HPDE6-E6E7 (cell line): ENCODE measurements around the gene SLC17A7.
"Not testable (repeated sequence)": the region's sequence is repeated elsewhere in the genome, so short reads cannot be mapped to it uniquely, and the experiment has no call there.

Experiments used
- DNase-seq: peaks from one replicate; pipeline ENCODE4 v3.0.0; 2011; ENCODE audit warnings: missing footprints; ENCODE audit errors: extremely low spot score

The SLC17A7 gene

DNA sequence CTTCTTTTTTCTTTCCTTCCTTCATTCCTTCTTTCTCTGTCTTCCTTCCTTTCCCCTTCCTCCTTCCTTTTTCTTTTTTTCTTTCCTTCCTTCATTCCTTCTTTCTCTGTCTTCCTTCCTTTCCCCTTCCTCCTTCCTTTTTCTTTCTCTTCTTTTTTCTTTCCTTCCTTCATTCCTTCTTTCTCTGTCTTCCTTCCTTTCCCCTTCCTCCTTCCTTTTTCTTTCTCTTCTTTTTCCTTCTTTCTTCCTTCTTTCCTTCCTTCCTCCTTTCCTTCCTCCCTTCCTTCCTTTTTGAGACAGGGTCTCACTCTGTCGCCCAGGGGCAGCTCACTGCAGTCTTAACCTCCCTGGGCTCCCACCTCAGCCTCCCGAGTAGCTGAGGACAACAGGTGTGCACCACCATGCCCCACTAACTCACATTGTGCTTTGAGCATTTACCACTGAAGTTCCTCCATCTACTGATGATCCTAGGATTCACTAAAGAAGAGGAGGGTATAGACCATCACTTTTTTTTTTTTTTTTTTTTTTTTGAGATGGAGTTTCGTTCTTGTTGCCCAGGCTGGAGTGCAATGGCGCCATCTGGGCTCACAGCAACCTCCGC lies 2.9 kb upstream of the SLC17A7 start:
- DNase-seq = not testable (repeated sequence)

DNA sequence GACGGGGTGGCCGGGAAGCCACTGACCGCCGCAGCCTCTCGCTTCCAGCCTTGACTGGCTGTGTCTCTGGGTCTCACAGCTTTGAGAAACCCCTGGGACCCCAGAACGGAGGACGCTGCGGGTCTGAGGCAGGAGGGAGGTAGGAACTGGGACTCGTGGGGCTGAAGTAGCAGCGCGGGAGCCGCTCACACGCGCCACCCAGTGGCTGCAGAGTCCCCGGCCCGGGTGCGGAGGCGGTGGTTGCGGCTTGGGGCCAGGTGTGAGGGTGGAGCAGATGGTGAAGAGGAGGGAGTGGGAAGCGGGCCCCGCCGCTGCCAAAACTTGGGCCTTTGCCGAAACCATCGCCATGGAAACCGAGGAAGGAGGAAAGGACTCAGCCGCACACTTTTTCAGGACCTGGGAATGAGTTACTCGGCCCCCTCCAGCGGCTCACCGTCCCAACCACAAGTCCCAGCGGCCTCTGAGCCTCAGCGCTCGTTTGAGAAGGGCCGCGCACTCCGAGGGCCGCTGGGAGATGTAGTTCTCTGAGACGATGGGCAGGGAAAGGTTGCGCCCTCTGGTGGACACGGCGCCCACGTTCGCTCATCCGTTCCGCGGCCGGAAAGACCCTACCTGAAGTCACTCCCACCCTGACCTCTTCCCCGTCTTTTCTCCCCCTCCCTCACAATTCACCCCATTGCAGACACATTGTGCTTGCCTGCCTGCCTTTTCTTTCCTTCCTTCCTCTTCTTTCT lies 2.2 kb upstream of the SLC17A7 start:
- DNase-seq = peak; percentile 90

DNA sequence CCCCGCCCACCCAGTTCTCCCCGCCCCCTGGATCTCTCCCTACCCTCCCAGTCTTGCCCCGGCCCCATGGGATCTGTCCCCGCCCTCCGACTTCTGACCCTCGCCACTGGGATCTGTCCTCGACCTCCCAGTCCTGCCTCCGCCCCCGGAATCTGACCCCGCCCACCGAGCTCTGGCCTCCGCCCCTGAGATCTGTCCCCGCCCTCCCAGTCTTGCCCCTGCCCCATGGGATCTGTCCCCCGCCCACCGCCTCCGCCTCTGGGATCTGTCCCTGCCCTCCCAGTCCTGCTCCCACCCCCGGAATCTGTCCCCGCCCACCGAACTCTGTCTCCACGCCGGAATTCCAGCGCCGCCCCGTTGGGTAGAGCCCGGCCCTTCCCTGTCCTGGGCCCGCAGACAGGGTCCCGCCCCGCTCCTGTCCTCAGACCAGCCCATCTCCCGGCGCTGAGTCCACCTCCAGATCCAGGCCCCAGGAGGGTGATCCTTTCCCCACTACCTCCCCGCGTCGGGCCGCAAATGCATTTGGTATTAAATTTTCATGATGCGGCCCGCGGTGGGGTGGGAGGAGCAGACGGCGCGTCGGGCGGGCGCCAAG lies 1.5 kb upstream of the SLC17A7 start:
- peak; percentile 78 for DNase-seq

DNA sequence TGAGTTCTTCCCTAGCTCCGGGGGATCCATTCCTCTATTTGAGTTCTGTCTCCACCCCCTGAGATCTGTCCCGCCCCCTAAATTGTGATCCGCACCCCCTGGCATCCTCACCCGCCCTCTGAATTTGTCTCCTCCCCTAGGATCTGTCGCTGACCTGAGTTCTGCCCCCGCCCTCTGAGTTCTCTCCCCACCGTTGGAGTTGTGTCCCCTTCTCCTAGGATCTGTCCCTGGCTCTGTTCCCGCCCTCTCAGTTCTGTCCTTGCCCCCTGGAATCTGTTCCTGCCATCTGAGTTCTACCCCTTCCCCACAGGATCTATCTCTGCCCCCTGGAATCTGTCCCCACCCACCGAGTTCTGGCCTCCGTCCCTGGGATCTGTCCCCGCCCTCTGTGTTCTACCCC lies 1.0 kb upstream of the SLC17A7 start:
- no peak for DNase-seq

DNA sequence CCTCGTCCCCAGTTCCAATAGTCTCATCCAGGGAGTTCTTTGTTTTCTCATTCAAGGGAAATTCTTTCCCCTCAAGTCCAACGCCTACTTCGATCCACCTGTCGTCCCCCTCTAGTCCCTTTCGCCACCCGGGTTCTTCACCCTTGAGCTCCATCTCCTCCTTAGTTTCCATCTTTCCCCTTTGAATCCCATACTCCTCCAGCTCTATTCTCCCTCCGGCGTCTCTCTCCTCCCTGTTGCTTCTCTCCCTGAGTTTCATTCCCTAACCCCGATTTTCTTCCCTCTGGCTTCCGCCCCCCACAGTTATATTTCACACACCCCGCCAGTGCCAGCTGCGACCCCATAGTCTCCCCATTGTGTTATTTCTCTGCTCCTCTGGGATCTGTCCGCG lies 628 bp upstream of the SLC17A7 start:
- no peak for DNase-seq

DNA sequence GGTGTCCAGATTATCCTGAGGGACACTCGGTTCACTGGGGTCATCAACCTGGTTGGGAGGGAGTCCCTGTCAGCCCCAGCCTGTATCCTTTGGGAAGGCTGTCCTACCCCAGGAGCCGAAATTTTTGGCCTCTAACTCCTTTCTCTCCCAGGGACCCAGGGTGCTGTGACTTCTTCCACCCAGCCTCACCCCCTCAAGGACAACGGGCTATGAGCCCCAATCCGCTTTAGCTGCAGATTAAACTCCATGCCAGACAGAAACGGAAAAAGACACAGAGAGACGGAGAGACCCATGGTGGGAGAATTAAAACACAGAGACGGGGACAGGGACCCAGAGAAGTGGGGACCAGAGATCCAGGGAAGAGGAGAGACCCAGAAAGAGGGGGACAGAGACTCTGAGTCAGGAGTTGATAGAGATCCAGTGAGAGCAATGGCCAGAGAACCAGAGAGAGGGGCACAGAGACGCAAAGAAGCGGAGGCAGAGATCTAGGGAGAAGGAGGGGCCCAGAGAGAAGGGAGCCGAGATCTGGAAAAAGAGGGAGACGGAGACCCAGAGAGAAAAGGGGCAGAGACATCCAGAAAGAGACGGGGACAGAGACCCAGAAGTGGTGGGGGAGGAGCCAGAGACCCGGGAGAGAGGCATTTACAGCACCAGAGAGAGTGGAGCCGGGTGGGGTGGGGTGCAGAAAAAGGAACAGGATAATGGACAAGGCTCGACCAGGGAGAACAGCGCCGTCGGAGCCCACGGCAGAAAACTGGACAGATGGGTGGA lies 703 bp downstream of the SLC17A7 start:
- DNase-seq = no peak

DNA sequence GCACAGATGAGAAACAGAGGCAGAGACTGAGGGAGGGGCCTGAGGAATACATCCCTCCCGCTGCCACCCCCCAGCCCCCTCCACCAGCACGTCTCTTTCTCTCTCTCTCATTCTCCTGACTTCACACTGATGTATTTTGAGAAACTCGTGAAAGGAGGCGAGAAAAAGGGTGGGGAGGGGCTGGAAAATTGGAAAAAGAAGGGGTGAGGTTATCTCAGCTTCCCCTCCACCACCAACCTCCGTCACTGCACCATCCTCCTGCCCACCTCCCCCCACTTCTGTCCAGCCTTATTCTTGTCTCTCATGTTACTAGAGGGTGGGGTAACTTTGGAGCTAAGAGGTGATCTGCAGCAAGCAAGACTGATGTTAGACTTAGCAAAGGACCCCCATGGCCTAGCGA lies 1.5 kb downstream of the SLC17A7 start:
- DNase-seq = no peak

DNA sequence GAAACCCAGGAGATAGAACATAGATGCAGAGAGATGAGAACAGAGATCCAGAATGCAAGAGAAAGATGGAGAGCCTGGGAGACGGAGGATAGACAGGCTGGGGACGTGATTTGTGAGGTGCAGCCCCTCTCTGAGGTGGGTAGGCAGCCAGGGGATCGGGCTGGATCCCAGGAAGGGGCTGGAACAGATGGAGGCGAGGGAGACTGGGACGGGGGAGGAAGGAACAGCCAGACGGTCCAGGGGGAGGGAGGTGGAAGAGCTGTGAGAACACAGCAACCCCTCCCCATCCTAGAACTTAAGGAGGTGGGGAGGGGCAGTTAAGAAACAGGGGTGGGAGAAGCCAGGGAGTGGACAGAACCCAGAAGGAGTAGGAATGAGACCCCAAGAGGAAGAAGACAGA lies 3.1 kb downstream of the SLC17A7 start:
- no peak for DNase-seq

DNA sequence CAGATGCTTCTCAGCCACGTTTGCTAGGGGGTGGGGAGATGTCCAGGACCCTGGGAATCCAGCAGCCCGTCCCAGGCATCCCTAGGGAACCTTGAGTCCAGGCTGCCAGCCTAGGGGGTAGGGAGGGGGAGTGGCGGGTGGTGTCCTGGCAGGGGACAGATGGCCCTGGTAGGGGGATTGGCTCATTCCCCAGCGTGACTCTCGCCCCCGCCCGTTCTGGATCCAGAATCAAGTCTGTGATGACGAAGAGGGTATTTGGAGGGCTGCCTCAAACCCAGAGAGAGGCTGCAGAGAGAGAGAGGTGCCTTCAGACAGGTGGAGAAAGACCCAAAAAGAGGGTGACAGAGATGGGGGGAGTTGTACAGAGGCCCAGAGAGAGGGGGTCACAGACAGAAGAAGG lies 4.1 kb downstream of the SLC17A7 start:
- no peak for DNase-seq

DNA sequence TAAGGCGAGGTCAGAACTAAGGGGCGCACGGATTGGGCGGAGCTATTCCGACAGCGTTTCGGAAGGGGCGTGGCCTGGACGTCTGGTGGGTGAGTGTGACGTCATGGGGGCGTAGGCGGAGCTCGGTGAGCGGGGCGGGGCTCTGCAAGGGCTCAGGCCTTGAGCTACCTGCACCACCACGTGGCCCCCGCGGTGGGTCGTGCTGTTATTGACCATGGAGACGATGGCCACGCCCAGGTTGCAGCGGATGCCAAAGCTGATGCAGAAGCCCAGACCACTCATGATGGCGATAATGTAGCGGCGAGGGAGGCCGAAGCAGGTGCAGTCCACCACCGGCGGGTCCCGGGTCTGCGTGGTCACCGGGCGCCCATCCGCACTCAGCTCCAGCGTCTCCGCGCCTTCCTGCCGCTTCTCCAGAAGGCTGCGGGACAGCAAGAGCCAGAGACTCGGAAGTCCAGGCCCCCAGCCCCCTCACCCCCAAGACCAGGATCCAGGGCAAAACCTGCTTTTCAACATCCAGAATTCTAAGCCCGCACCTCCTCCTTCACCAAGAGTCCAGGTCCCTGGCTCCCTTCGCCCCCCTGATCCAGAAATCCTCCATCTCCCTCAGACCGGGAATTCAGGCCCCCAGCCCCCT lies 4.8 kb downstream of the SLC17A7 start:
- no peak for DNase-seq

DNA sequence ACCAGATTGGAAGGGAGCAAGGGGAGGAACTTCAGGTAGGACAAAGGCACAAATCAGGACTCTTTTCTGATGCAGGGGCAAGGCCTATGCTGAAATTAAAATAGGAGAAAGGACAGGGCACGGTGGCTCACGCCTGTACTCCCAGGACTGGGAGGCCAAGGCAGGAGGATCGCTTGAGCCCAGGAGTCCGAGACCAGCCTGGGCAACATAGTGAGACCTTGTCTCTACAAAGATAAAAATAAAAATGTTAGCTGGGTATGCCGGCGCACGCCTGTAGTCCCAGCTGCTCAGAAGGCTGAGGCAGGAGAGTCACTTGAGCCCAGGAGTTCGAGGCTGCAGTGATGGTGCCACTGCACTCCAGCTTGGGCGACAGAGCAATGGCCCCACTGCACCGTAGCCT lies 5.7 kb downstream of the SLC17A7 start:
- no peak for DNase-seq

DNA sequence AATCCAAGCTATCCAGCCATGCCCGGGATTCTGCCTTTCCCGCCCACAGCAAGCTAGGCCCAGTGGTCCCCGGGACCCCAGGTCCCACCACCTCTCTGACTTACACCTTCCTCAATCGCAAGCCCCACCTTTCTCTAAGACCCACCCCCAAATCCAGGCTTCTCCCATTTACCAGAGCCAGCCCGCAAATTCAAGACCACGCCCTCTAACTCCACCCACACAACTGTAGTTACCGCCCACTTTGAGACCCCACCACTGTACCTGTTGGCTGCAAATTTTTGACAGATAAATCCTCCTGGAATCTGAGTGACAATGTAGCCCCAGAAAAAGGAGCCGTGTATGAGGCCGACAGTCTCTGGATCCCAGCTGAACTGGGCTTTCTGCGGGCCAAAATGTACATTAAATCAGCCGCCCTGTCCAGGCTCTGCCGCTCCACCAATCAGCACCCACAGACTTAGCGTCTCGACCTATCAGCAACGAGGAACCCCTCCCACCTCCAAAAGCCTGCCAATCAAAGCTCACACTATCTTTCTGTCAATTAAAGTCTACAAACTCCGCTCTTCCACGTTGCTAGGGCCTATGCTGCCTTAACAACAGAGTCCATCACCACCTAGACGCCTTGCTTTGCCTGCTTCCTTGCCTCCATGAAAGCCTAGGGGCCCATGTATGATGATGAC lies 6.3 kb downstream of the SLC17A7 start:
- no peak for DNase-seq

DNA sequence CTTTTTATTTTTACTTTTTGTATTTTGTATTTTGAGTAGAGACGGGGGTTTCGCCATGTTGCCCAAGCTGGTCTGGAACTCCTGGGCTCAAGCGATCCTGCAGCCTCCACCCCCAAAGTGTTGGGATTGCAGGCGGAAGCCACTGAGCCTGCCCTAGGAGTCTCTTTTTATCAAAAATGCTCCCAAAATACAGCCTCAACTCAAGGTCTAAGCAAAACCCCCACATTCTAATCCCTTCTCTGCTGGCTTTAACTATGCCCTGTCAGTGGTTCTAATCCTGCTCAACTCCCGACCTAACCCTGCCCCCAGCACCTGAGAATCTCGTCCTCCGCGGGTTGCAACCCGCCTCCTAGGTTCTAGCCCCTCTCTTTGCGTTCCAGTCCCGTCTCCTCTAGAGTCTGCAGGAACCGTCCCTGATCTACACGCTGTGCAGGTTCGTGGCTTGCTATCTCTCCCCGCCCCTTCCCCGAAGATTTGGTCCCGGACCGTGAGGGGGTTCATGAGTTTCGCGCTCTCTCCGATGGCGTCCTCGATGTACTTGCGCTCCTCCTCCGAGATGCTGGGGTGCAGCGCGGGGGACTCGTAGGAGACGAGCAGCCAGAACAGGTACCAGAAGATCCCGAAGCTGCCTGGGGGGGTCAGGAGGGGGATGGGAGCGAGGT lies 8.0 kb downstream of the SLC17A7 start:
- no peak for DNase-seq

DNA sequence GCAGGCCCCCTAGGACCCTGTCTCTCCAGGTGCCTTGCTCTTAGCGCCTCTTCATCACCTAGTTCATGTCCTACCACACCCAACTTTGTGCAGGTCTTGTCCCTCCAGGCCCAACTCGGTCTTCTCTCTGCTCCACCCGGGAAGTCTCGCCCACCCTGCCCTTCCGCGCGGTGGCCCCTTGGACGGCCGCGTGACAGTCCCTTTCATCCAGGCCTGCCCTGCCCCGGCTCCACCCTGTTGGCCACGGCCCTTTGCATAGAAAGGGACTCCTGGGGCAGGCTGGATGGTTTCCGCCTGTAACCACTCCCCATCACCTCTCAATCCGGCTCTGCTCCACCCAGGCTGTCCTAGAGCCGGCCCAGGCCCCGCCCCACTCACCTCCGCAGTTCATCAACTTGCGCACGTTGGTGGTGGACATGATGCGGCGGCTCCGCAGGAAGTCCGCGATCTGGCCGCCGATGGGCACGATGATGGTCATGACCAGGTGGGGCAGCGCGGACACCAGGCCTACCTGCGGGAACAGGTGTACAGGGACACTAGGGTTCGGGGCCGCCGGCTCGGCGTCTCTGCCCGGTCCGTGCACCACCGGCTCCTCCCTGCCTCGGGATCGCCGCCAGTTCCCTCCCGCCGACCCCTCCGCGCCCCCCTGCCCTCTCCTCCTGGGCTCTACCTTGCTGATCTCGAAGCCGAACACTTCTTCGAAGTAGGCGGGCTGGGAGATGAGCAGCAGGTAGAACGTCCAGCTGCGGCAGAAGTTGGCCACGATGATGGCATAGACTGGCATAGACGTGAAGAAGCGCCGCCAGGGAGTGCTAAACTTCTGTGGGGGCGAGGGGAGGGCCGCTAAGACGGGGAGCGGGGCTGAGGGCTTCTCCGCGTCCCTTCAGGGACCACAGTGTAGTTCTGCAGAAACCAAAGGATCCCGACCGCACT lies 8.9 kb downstream of the SLC17A7 start:
- DNase-seq = no peak

DNA sequence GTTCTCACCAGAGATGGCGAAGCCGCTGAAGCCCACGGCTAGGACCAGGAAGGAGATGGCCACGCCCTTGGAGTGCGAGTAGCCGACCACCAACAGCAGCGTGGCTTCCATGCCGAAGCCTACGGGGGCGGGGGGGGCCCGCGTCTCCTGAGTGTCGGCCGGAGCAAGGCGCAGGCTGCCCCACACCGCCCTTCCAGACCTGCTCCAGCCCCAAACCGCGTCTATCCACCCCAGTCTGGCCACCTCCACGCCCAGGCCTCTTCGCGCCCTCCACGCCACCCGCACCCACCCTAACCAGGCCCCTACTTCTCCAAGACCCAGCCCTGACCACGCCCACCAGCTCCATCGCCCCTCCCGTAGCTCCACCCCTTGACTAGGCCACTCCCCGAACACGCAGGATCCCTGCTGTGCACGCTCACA lies 10.0 kb downstream of the SLC17A7 start:
- no peak for DNase-seq

DNA sequence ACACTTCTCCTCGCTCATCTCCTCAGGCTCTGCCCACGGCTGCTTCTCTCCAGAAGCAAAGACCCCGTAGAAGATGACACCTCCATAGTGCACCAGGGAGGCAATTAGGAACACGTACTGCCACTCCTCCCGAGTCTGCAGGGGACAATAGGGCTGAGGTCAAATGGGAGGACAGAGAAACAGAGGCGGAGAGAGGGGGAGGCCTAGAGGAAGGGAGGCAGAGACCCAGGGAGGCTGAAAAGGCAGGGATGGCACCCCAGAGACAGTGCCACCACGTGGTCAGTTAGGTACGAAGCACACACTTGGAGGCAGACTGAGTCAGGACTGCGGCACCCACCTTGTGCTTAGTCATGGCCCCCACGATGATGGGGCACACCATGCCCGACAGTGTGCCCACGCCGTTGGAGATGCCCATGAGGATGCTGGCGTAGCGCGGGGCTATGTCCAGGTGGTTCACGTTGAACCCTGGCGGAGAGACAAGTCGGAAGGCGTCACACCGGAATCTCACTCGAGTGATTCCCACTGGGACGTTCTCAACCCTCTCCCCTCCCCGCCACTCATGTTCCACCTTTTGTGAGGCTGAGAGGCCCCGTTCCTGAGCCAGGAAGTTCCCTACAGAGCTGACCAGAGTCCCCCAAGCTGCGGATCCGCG lies 10.5 kb downstream of the SLC17A7 start:
- no peak for DNase-seq

DNA sequence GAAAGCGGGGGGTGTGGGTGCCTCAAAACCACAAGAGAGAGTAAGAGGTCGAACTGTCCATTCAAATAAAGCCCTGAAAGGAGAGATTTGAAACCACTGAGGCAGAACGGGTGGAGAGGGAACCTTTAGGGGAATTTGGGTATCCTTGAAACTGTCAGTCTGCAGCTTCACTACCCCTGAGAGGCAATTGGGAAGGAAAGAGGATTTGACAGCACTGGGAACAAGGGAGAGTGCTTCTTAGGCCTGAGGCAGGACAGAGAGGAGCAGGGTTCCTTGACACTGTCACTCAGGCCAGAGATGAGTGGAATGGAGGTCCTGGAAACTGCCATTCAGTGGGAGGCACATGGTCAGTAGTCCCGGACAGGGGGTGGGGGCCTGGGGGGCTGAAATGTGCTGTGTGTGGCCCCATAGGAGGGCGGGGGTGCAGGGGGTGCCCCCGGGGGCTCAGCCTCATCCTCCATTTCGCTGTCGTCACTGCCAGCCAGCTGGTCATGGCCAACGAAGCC lies 11.1 kb downstream of the SLC17A7 start:
- DNase-seq = no peak

DNA sequence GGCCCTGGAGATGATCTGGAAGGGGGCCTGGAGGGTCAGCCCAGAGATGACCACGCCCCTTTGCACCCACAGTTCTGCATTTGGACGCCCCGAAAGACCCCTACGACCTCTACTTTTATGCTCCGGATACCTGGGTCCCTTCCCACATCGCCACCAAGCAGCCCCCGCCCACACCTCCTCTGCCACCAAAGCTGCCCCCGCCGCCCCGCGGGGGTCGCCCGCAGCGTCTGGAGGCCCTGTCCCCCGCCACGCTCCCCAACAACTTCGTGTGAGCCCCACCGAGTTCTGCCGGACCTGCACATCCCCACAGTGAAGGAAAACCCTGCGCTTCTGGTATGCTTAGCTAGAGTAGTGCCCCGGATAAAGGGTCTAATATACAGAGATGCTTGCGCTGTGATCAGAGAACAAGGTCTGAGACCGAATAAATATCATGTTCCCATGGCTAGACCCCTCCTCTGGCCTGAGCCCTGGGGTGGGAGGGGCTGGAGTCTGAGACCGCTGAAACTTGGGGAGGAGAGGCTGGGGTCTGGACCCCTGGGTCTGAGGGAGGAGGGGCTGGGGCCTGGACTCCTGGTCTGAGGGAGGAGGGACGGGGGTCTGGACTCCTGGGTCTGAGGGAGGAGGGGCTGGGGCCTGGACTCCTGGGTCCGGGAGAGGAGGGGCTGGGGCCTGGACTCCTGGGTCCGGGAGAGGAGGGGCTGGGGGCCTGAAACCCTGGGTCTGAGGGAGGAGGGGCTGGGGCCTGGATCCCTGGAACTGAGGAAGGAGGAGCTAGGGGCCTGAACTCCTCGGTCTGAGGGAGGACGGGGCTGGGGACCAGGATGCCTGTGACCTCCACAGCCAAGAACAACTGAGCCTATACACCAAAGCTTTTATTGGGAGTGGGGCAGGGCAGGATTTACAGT lies 12.5 kb downstream of the SLC17A7 start:
- no peak for DNase-seq
